ENCODE data around the gene TTF2.
"Not testable (repeated sequence)": the region's sequence is repeated elsewhere in the genome, so short reads cannot be mapped to it uniquely, and the experiment has no call there.

Gene TTF2

DNA sequence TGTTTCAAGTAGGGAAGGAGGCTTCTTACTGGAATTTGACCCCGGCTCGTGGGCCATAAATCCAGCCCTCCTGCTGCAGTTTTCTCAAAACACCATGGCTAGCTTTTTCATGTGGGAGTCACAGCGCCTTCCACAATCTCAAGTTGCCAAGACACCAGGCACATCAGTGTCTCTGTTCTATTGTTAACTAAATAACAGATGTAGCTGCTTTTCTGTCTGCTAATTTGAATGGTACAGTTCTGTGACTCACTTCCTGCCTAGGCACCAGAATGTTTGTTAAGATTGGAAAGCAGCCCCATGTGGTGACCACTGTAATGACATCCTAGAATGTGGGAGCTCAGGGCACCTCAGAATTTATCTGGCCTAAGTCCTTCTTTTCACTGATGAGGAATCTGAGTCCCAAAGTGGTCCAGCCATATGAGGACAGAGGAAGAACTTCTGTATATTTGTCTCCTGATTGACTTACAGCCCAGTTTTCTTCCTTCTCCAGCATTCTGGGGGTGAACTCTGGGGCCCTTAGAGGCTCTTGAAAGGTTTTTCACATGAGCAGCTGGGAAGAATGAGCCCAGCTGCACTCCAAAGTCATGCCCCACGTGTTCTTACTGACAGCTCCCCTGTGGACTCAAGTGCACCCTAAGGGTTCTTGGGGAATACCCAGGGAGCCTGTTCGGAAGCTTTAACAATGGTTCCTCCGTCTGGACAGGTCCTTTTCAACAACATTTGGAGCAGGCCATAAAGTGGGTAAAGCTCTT is 33.9 kb downstream of the TTF2 start:
- peak; percentile 64 to 83 for DNase-seq (ENCODE audit: low read depth in 2 of 2)
- no peak overlapping the region for H3K4me3 ChIP-seq (replicated peaks in 1 of 2; ENCODE audit: low read depth in 2 of 2, low read length in 2 of 2)
- TF ChIP-seq, protein P1, sequence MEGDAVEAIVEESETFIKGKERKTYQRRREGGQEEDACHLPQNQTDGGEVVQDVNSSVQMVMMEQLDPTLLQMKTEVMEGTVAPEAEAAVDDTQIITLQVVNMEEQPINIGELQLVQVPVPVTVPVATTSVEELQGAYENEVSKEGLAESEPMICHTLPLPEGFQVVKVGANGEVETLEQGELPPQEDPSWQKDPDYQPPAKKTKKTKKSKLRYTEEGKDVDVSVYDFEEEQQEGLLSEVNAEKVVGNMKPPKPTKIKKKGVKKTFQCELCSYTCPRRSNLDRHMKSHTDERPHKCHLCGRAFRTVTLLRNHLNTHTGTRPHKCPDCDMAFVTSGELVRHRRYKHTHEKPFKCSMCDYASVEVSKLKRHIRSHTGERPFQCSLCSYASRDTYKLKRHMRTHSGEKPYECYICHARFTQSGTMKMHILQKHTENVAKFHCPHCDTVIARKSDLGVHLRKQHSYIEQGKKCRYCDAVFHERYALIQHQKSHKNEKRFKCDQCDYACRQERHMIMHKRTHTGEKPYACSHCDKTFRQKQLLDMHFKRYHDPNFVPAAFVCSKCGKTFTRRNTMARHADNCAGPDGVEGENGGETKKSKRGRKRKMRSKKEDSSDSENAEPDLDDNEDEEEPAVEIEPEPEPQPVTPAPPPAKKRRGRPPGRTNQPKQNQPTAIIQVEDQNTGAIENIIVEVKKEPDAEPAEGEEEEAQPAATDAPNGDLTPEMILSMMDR (IDR thresholded peaks at IDR 0.05; ENCODE audit: low read depth, low read length) = peak; percentile 50

DNA sequence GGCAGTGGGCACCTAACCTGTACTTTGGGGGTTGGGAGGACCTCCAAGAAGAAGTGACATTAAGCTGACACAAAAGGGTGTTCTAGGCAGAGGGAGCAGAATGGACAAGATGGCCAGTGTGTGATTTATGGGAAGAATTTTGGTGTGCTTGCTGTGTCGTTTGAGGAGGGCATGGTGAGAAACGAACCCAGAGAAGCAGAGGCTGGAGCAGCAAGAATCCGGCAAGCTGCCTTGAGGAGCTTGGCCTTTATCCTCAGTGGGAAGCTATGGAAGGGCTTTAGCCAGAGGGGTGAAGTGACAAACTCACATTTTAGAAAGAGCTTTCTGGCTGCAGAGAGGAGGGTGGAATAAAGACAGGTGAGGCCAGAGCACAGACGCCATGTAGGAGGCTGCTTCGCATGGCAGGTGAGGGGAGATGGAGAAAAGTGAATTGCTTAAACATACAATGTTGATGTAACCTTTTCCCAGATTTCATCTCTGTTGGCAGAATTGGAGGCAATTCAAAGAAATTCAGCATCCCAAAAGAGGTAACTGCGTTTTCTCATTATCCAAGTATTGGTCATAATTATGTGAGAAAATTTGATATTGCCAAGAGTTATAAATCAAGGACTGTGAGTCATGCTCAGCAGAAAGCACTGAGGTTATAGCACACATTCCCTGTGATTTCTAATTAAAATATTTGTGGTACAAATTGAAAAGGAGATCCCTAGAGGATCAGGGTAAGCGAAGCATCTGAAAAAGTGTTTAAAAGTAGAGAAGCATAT is 34.9 kb downstream of the TTF2 start:
- H3K4me3 ChIP-seq (replicated peaks in 1 of 2; ENCODE audit: low read depth in 2 of 2, low read length in 2 of 2) = no peak overlapping the region
- DNase-seq (ENCODE audit: low read depth in 2 of 2) = no peak
- TF ChIP-seq, protein P1 (IDR thresholded peaks at IDR 0.05; ENCODE audit: low read depth, low read length) = no peak

DNA sequence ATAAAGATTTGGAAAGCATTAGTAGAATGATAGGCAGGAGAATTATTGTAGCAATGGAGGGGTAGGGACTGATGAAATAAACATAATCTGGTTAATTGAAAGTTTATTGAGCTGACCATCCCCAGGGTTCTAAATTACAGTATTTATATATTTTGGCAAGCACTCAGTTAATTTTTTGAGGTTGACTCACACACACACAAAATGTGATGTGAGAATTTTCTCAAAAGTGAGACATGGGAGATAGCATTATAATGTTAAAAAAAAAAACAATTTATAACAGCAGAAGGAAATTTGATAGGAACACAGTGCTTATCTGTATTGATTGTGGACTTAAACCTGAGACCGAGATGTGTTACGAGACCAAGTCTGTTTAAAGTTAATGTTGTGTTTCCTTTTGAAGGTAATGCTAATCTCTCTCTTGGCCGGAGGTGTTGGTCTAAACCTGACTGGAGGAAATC is 36.9 kb downstream of the TTF2 start:
- TF ChIP-seq, protein P1 (IDR thresholded peaks at IDR 0.05; ENCODE audit: low read depth, low read length) = no peak
- DNase-seq (ENCODE audit: low read depth in 2 of 2) = peak in 1 of 2 donors; percentile 44
- H3K4me3 ChIP-seq (replicated peaks in 1 of 2; ENCODE audit: low read depth in 2 of 2, low read length in 2 of 2) = no peak overlapping the region

GRCh38 chr1:117097443-117097842 is 37.3 kb downstream of the TTF2 start:
- H3K4me3 ChIP-seq (replicated peaks in 1 of 2; ENCODE audit: low read depth in 2 of 2, low read length in 2 of 2) = no peak overlapping the region
- DNase-seq (ENCODE audit: low read depth in 2 of 2) = peak; percentile 27 to 34
- TF ChIP-seq, protein P1 (IDR thresholded peaks at IDR 0.05; ENCODE audit: low read depth, low read length) = no peak

DNA sequence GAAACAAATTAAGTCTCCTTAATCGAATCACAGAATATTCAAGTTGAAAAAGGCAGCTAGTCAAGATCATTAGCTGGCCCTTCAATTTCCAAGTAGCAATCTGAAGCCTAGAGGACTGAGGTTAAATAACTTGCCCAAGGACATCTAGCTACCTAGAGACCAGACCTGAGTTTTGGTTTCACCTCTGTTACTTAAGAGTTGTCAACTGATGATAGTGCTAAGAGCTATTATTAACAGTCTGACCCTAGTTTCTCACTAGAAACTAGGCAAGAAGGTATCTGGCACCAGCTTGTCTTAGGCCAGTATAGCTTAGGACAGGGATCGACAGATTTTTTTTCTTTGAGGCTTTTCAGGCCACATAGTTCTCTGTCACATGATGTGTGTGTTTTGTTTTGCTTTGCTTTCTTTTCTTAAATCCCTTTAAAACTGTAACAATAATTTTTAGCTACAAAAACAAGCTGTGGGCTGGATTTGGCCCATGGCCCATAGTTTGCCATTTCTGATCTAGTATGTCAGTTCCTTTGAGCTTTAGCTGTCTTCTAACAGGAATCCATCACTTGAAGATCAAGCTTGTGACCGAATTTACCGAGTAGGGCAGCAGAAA is 38.3 kb downstream of the TTF2 start:
- TF ChIP-seq, protein P1 (IDR thresholded peaks at IDR 0.05; ENCODE audit: low read depth, low read length) = no peak
- H3K4me3 ChIP-seq (replicated peaks in 1 of 2; ENCODE audit: low read depth in 2 of 2, low read length in 2 of 2) = no peak overlapping the region
- peak in 1 of 2 donors; percentile 20 for DNase-seq (ENCODE audit: low read depth in 2 of 2)

DNA sequence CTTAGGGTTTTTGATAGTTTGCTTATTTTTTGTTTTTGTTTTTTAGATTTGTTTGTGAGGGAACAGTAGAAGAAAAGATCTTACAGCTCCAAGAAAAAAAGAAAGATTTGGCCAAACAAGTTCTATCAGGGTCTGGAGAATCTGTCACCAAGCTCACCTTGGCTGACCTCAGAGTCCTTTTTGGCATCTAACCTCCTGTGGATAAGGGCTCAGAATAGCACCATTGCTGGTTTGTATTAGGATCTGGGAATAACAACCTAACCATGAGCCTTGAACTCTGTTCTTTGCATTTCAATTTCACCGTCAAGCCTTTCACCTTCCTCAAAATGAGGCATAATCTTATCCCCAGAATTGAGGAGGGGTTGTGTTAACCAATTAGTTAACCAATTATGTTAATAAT is 41.2 kb downstream of the TTF2 start:
- no peak overlapping the region for H3K4me3 ChIP-seq (replicated peaks in 1 of 2; ENCODE audit: low read depth in 2 of 2, low read length in 2 of 2)
- no peak for DNase-seq (ENCODE audit: low read depth in 2 of 2)
- TF ChIP-seq, protein P1 (IDR thresholded peaks at IDR 0.05; ENCODE audit: low read depth, low read length) = no peak

DNA sequence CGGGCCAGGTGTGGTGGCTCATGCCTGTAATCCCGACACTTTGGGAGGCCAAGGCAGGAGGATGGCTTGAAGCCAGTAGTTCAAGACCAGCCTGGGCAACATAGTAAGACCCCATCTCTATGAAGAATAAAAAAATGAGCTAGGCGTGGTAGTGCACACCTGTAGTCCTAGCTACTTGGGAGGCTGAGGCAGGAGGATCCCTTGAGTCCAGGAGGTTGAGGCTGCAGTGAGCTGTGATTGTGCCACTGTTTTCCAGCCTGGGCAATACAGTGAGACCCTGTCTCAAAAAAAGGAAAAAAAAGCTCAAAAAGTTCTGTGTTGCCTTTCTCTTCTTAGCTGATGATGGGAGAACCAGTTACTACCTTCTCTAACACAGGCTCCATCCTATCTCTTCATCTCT is 41.7 kb downstream of the TTF2 start:
- DNase-seq (ENCODE audit: low read depth in 2 of 2); H3K4me3 ChIP-seq (replicated peaks in 1 of 2; ENCODE audit: low read depth in 2 of 2, low read length in 2 of 2): not testable (repeated sequence)

All from cardiac fibroblast (primary cell).